ENCODE results near the gene ANKLE2. TPM values are rescaled to one million over a fixed set of nuclear protein-coding genes. Genes with fewer than 3 reads are reported as not detected.
A peak's percentile ranks its signal among the peaks of the same experiment; 100 is the strongest.

The ANKLE2 gene
- total RNA-seq, 1 donor from 2014 or later: 96.2 TPM

DNA sequence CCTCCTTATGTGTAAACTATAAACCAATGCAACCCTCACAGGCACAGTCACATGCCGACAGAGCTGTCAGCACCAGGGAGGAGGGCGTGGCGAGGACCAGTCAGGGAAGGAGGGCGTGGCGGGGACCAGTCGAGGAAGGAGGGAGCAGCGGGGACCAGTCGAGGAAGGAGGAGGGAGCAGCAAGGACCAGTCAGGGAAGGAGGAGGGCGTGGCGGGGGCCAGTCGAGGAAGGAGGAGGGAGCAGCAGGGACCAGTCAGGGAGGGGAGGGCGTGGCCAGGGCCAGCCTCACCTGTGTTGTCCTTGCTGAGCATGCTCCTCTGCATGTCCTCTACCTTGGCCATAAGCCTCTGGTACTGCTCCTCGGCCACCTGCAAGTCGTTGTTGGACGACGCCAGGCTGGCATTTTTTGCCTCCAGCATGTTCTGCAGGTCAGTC, 42.8 kb upstream of the ANKLE2 start:
- Mint-ChIP-seq H3K4me1 (ENCODE audit: unreplicated experiment) (no peaks in the 10 kb centered on the region), H3K36me3 (ENCODE audit: low read depth, unreplicated experiment) (peaks cover 57% of the 10 kb centered on the region), H3K9me3 (ENCODE audit: unreplicated experiment) (no peaks in the 10 kb centered on the region), H3K4me3 (ENCODE audit: unreplicated experiment) (no peak overlapping the region), H3K27ac (ENCODE audit: unreplicated experiment) (no peak overlapping the region), H3K27me3 (ENCODE audit: unreplicated experiment) (peaks cover 2% of the 10 kb centered on the region)
- no peak for DNase-seq (ENCODE audit: low spot score)
- TF ChIP-seq, protein P1, sequence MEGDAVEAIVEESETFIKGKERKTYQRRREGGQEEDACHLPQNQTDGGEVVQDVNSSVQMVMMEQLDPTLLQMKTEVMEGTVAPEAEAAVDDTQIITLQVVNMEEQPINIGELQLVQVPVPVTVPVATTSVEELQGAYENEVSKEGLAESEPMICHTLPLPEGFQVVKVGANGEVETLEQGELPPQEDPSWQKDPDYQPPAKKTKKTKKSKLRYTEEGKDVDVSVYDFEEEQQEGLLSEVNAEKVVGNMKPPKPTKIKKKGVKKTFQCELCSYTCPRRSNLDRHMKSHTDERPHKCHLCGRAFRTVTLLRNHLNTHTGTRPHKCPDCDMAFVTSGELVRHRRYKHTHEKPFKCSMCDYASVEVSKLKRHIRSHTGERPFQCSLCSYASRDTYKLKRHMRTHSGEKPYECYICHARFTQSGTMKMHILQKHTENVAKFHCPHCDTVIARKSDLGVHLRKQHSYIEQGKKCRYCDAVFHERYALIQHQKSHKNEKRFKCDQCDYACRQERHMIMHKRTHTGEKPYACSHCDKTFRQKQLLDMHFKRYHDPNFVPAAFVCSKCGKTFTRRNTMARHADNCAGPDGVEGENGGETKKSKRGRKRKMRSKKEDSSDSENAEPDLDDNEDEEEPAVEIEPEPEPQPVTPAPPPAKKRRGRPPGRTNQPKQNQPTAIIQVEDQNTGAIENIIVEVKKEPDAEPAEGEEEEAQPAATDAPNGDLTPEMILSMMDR (IDR thresholded peaks at IDR 0.05; ENCODE audit: unreplicated experiment): no peak

DNA sequence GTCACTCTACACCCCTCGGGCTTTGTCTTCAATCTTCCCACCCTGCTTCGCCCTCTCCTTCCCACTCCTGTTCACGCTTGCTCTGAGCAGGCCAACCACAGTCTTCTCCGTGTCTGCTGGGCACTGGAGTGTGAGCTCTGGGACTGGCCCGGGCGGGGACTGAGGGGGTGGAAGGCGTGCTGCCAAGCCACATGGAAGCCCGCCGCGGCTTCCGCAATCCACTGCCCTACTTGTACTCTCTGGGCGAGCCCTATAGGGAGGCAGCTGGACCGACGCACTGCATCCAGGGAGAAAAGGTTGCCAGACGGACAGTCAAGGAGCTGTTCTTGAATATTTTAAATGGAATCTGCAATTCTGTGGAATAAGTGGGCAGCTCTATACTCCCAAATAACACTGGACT, 42.3 kb upstream of the ANKLE2 start:
- Mint-ChIP-seq H3K27me3 (ENCODE audit: unreplicated experiment) (peaks cover 2% of the 10 kb centered on the region), H3K4me3 (ENCODE audit: unreplicated experiment) (no peak overlapping the region), H3K9me3 (ENCODE audit: unreplicated experiment) (no peaks in the 10 kb centered on the region), H3K4me1 (ENCODE audit: unreplicated experiment) (no peaks in the 10 kb centered on the region), H3K27ac (ENCODE audit: unreplicated experiment) (no peak overlapping the region), H3K36me3 (ENCODE audit: low read depth, unreplicated experiment) (peaks cover 55% of the 10 kb centered on the region)
- TF ChIP-seq, protein P1 (IDR thresholded peaks at IDR 0.05; ENCODE audit: unreplicated experiment): no peak
- no peak for DNase-seq (ENCODE audit: low spot score)

DNA sequence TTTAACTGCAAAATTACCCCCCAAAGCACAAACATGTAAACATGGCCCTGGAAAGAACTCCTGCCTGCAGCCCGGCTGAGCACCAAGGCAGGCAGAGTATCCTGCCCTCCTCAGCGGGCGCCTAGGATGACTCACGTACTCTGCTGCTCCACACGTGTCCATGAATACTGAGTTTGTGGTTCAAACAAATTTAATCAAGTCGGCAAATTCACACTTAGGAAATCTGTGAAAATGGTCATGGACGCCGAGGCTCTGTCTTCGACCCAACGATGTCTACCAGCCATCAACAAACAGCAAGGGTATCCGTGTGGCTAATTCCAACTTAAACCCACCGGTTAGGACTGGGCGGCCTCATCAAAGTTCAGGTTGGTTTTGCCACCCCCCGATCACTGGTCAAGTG, 41.5 kb upstream of the ANKLE2 start:
- Mint-ChIP-seq H3K36me3 (ENCODE audit: low read depth, unreplicated experiment) (peaks cover 47% of the 10 kb centered on the region), H3K27me3 (ENCODE audit: unreplicated experiment) (peaks cover 2% of the 10 kb centered on the region), H3K9me3 (ENCODE audit: unreplicated experiment) (no peaks in the 10 kb centered on the region), H3K4me3 (ENCODE audit: unreplicated experiment) (peak overlapping the region; percentile 81), H3K4me1 (ENCODE audit: unreplicated experiment) (no peaks in the 10 kb centered on the region), H3K27ac (ENCODE audit: unreplicated experiment) (no peak overlapping the region)
- TF ChIP-seq, protein P1 (IDR thresholded peaks at IDR 0.05; ENCODE audit: unreplicated experiment): no peak
- DNase-seq (ENCODE audit: low spot score): no peak

DNA sequence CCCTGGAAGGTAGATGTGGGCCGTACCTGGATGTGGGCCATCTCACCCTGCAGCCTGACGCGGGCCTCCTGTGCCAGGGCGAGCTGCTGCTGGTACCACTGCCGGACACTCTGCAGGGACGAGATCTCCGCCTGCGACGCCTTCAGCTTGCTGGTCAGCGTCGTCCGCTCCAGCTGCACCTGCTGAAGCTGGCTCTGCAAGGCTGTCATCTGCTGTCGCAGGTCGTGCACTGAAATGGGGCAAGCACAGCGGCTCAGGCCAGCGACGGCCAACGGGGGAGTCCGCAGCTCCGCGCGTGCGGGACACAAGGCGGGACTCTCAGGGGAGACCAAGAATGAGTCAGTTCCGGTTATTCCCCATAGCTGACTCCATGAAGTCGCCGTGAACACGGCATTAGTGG, 40.1 kb upstream of the ANKLE2 start:
- H3K9me3 Mint-ChIP-seq (ENCODE audit: unreplicated experiment): no peaks in the 10 kb centered on the region

DNA sequence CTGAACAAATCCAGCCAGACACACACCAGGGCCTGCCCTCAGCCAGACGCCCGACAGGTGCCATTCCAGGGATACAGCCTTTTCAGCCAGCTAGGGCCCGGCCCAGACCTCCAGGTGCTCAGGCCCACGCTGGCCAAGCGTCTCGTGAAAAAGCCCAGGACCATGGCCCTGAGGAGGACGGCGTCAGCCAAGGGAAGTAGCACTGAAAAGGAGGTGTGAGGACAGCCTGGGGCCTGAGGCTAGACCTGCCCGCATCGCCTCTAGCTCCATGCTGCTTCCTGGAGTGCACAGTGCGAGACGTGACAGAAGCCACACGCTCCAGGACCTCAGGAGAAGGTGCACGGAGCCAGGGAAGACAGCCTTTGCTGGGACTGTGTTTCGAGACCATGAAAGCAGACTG, 37.2 kb upstream of the ANKLE2 start:
- no peak overlapping the region for H3K27ac Mint-ChIP-seq (ENCODE audit: unreplicated experiment)
- no peaks in the 10 kb centered on the region for H3K4me1 Mint-ChIP-seq (ENCODE audit: unreplicated experiment)
- H3K4me3 Mint-ChIP-seq (ENCODE audit: unreplicated experiment): no peak overlapping the region
- TF ChIP-seq, protein P1 (IDR thresholded peaks at IDR 0.05; ENCODE audit: unreplicated experiment): no peak
- H3K27me3 Mint-ChIP-seq (ENCODE audit: unreplicated experiment): peaks cover 2% of the 10 kb centered on the region
- peaks cover 38% of the 10 kb centered on the region for H3K36me3 Mint-ChIP-seq (ENCODE audit: low read depth, unreplicated experiment)
- no peak for DNase-seq (ENCODE audit: low spot score)
- H3K9me3 Mint-ChIP-seq (ENCODE audit: unreplicated experiment): no peaks in the 10 kb centered on the region

More for the DNA sequence above, 40.1 kb upstream of the ANKLE2 start:
- peaks cover 47% of the 10 kb centered on the region for H3K36me3 Mint-ChIP-seq (ENCODE audit: low read depth, unreplicated experiment)
- no peak for DNase-seq (ENCODE audit: low spot score)
- no peak overlapping the region for H3K4me3 Mint-ChIP-seq (ENCODE audit: unreplicated experiment)
- H3K27me3 Mint-ChIP-seq (ENCODE audit: unreplicated experiment): peaks cover 2% of the 10 kb centered on the region
- H3K4me1 Mint-ChIP-seq (ENCODE audit: unreplicated experiment): no peaks in the 10 kb centered on the region
- no peak overlapping the region for H3K27ac Mint-ChIP-seq (ENCODE audit: unreplicated experiment)
- TF ChIP-seq, protein P1 (IDR thresholded peaks at IDR 0.05; ENCODE audit: unreplicated experiment): no peak
